HepG2 (cell line): ENCODE results near the gene CALM1. TPM values are rescaled to one million over a fixed set of nuclear protein-coding genes. Genes with fewer than 3 reads are reported as not detected.
A peak's percentile ranks its signal among the peaks of the same experiment; 100 is the strongest.

ENCODE experiments used
- ATAC-seq: fragments of 200-7000 bp; cut with Tn5 transposase; 3 replicates; pipeline ENCODE4 v1.9.1; 2020; ENCODE audit warnings: mild to moderate bottlenecking, moderate library complexity
- BruUV-seq: library from RNA; stranded (reverse); fragments of 400-500 nt; replicated peaks from 2 replicates; lab custom pipeline; 2021; lab: Mats Ljungman, UMichigan
- CTCF ChIA-PET: fragments of 300-600 bp; formaldehyde crosslinking; extraction: SDS; loops from one replicate; lab custom pipeline; 2021; ENCODE audit warnings: low total read pairs, inconsistent platforms, low intra/inter-chr PET ratio; lab: Yijun Ruan, JAX
- POLR2A ChIA-PET: fragments of 350-600 bp; sonication (Branson Sonifier 250); formaldehyde crosslinking; loops from one replicate; lab custom pipeline; 2020; ENCODE audit warnings: antibody characterized with exemption, inconsistent platforms; lab: Yijun Ruan, JAX
- DNase-seq: peaks from one replicate; pipeline ENCODE4 v3.0.0-alpha.2; 2015; ENCODE audit warnings: low spot score
- FAIRE-seq: peaks from 3 replicates; lab custom pipeline; 2011; peaks lifted over from hg19 to GRCh38; lab: Jason Lieb, UNC
- H2AFZ ChIP-seq: one replicate; pipeline ENCODE4 v1.6.1; 2011; ENCODE audit warnings: low read length, inconsistent platforms
- H3K27ac ChIP-seq: fragments of 300-600 bp; 3 replicates; pipeline ENCODE4 v1.8.0; 2011; ENCODE audit warnings: mixed run types, mild to moderate bottlenecking, mixed read lengths, low read length, inconsistent platforms; ENCODE audit not compliant: insufficient read depth; ENCODE audit errors: extremely low read length
- H3K27me3 ChIP-seq, 2 experiments: fragments of 200-600 bp in 1 of 2; 2 replicates in 1 of 2; 3 replicates in 1 of 2; pipeline versions ENCODE4 v1.6.0 to v1.8.0; 2011; ENCODE audit warnings: low read length in 2 of 2, mild to moderate bottlenecking in 2 of 2, moderate library complexity in 2 of 2, inconsistent platforms in 1 of 2; ENCODE audit not compliant: insufficient read depth in 2 of 2, control insufficient read depth in 1 of 2
- H3K36me3 ChIP-seq, 2 experiments: fragments of 200-600 bp in 1 of 2; replicated peaks in 1 of 2; 2 replicates in 1 of 2; 3 replicates in 1 of 2; pipeline versions ENCODE4 v1.5.1 to v1.8.0; 2011; ENCODE audit warnings: low read length in 2 of 2, inconsistent platforms in 1 of 2; ENCODE audit not compliant: insufficient read depth in 2 of 2, control insufficient read depth in 1 of 2
- H3K4me1 ChIP-seq: 2 replicates; pipeline ENCODE4 v1.5.1; 2012; ENCODE audit warnings: low read length, inconsistent platforms; ENCODE audit not compliant: insufficient read depth
- H3K4me2 ChIP-seq: 2 replicates; pipeline ENCODE4 v1.6.0; 2011; ENCODE audit warnings: low read depth, low read length, inconsistent platforms
- H3K4me3 ChIP-seq, 3 experiments: fragments of 200-600 bp in 1 of 3; sonication (generic), shearing (Covaris generic) in 1 of 3; replicated peaks in 1 of 3; 2 replicates each; pipeline ENCODE4 v1.5.1; 2011 to 2016; ENCODE audit warnings: low read length in 3 of 3, inconsistent platforms in 2 of 3, low read depth in 2 of 3, mild to moderate bottlenecking in 2 of 3, control low read depth in 1 of 3, mixed read lengths in 1 of 3; ENCODE audit not compliant: insufficient read depth in 1 of 3
- H3K79me2 ChIP-seq: one replicate; pipeline ENCODE4 v1.6.1; 2011; ENCODE audit warnings: low read length, inconsistent platforms; ENCODE audit not compliant: insufficient read depth
- H3K9ac ChIP-seq: 2 replicates; pipeline ENCODE4 v1.6.0; 2011; ENCODE audit warnings: mild to moderate bottlenecking, low read depth, low read length, inconsistent platforms; ENCODE audit not compliant: insufficient read depth
- H3K9me3 ChIP-seq: 2 replicates; pipeline ENCODE4 v1.5.1; 2012; ENCODE audit warnings: mild to moderate bottlenecking, low read length
- H4K20me1 ChIP-seq: 2 replicates; pipeline ENCODE4 v1.6.0; 2011; ENCODE audit warnings: inconsistent platforms, mild to moderate bottlenecking, low read length, moderate library complexity; ENCODE audit not compliant: insufficient read depth
- ASH2L ChIP-seq: fragments of 300-600, 200-600 bp; sonication (generic); IDR thresholded peaks from 2 replicates; pipeline ENCODE4 v1.7.0; 2017; ENCODE audit warnings: low read depth, mild to moderate bottlenecking, moderate library complexity, mixed read lengths, low read length; ENCODE audit not compliant: insufficient read length
- GMEB2 ChIP-seq: IDR thresholded peaks from 2 replicates; pipeline ENCODE4 v1.6.1; 2016; ENCODE audit warnings: missing biosample characterization, missing genetic modification reagents, low read depth
- HNF4A ChIP-seq: sonication (generic); formaldehyde crosslinking; IDR thresholded peaks from 2 replicates; pipeline ENCODE4 v1.4.0; 2020; ENCODE audit warnings: missing genetic modification reagents
- IRF2 ChIP-seq: IDR thresholded peaks from 2 replicates; pipeline ENCODE4 v1.6.1; 2018; ENCODE audit warnings: missing genetic modification reagents, missing compliant biosample characterization
- PAXIP1 ChIP-seq: sonication (generic); formaldehyde crosslinking; conservative IDR thresholded peaks from 2 replicates; pipeline ENCODE4 v1.4.0; 2020; ENCODE audit warnings: mild to moderate bottlenecking, missing genetic modification reagents, moderate library complexity
- PHF21A ChIP-seq: sonication (generic); formaldehyde crosslinking; IDR thresholded peaks from 2 replicates; pipeline ENCODE4 v1.5.0; 2020; ENCODE audit warnings: mild to moderate bottlenecking, missing genetic modification reagents
- RFX1 ChIP-seq: fragments of 450-650 bp; IDR thresholded peaks from 2 replicates; pipeline ENCODE4 v1.6.1; 2017
- TRIM24 ChIP-seq: sonication (generic); formaldehyde crosslinking; IDR thresholded peaks from 2 replicates; pipeline ENCODE4 v1.8.0; 2022; ENCODE audit warnings: mild to moderate bottlenecking, missing genetic modification reagents
- ZBTB34 ChIP-seq: sonication (generic); formaldehyde crosslinking; IDR thresholded peaks from 2 replicates; pipeline ENCODE4 v1.8.0; 2022; ENCODE audit warnings: mild to moderate bottlenecking, missing genetic modification reagents
- ZNF281 ChIP-seq: sonication (generic); formaldehyde crosslinking; IDR thresholded peaks from 2 replicates; pipeline ENCODE4 v1.4.0; 2020; ENCODE audit warnings: missing genetic modification reagents, borderline replicate concordance
- ZNF362 ChIP-seq: sonication (generic); formaldehyde crosslinking; IDR thresholded peaks from 2 replicates; pipeline ENCODE4 v1.4.0; 2020; ENCODE audit warnings: missing genetic modification reagents, mild to moderate bottlenecking, borderline replicate concordance
- ZNF569 ChIP-seq: sonication (generic); formaldehyde crosslinking; IDR thresholded peaks from 2 replicates; pipeline ENCODE4 v1.5.0; 2020; ENCODE audit warnings: mild to moderate bottlenecking, missing genetic modification reagents, moderate library complexity, borderline replicate concordance
- ZNF891 ChIP-seq: sonication (generic); formaldehyde crosslinking; IDR thresholded peaks from 2 replicates; pipeline ENCODE4 v1.5.0; 2020; ENCODE audit warnings: mild to moderate bottlenecking, missing genetic modification reagents
- WGBS: methylation state at CpG from one replicate; pipeline ENCODE4 v1.1.6; 2017; ENCODE audit warnings: low lambda C conversion rate; 5-methylcytosine and 5-hydroxymethylcytosine counted together
- in situ Hi-C: cut with HindIII; loops from 2 replicates; pipeline ENCODE4 v1.10.0; 2017; ENCODE audit warnings: low pct_unique_long_range_greater_than_20kb; ENCODE audit not compliant: extremely low pct_ligation_motif_present
- intact Hi-C: fragments of 100-400 bp; cut with micrococcal nuclease; formaldehyde crosslinking; loops from one replicate; pipeline ENCODE4 v1.10.0; 2022; ENCODE audit not compliant: unreplicated experiment
- polyA plus RNA-seq, 8 experiments: library from polyadenylated mRNA; depleted of rRNA in 3 of 8; stranded (reverse) in 7 of 8; unstranded in 1 of 8; fragments of >200 nt; fragmentation: Illumina TruSeq in 4 of 8; extraction: Trizol in 4 of 8; gene quantifications; 2 replicates each; pipeline versions ENCODE4 v1.2.1 to v1.2.3, GENCODE V29; 2011 to 2016; ENCODE audit warnings: low read depth in 4 of 8, missing spikeins in 1 of 8, mixed read lengths in 1 of 8; ENCODE audit not compliant: insufficient read depth in 1 of 8
- total RNA-seq, 5 experiments: library from RNA; depleted of rRNA; stranded (reverse); fragments of >200 nt; fragmentation: Illumina TruSeq; extraction: Trizol; gene quantifications; 2 replicates each; pipeline ENCODE4 v1.2.3, GENCODE V29; 2016; ENCODE audit warnings: low read depth in 1 of 5

CALM1 gene
- total and polyA plus RNA-seq, 2 of the 13 experiments (the other 11 are each of a cell fraction or from before 2014, with no cell fraction given) = 110 to 238 TPM

GRCh38 chr14:90381999-90382451 lies 14.8 kb upstream of the CALM1 start:
- Histone ChIP-seq H3K27me3 (no peaks in the 10 kb centered on the region; a peak in 1 of 5 replicates), H3K27ac (peak overlapping the region; percentile 96), H3K9me3 (no peaks in the 10 kb centered on the region), H2AFZ (peak overlapping the region; percentile 71), H3K36me3 (no peaks in the 10 kb centered on the region), H3K4me3 (peak overlapping the region; percentile 53 to 79 (median 71)), H3K79me2 (no peaks in the 10 kb centered on the region), H3K4me2 (peak overlapping the region; percentile 98), H3K4me1 (peaks cover 30% of the 10 kb centered on the region), H3K9ac (peak overlapping the region; percentile 96), H4K20me1 (no peaks in the 10 kb centered on the region)
- ChIA-PET CTCF (no interaction called here), POLR2A (interaction anchor here (0.8 to 8.4 kb wide), 11 partner anchors 9 to 132 kb away, joined by 3 to 105 read pairs (median 3); partner anchors contain the start of gene CALM1)
- peak; percentile 49 for FAIRE-seq
- BruUV-seq = no TSS peak
- peak; percentile 13 for ATAC-seq
- WGBS = 2% methylated on average over 12 of the region's 13 CpGs
- intact Hi-C loops (loop anchor here (2.0 kb wide), 2 partner anchors 13 to 427 kb away; partner anchors contain the start of genes EFCAB11 and TDP1), in situ Hi-C loops (no loop called here)
- DNase-seq = peak; percentile 55
- TF ChIP-seq ZBTB34 (0 out of 2 replicates have a peak, but pooled peaks have one; percentile 33), ZNF281 (CRISPR knock-in tag) (no peak), ZNF891 (no peak), TRIM24 (CRISPR knock-in tag) (no peak), ZNF569 (no peak), RFX1 (peak; percentile 85), PHF21A (CRISPR knock-in tag) (no peak), HNF4A (peak; percentile 40), PAXIP1 (CRISPR knock-in tag) (0 out of 2 replicates have a peak, but pooled peaks have one; percentile 27), GMEB2 (CRISPR knock-in tag) (no peak), ASH2L (no peak), IRF2 (no peak), ZNF362 (CRISPR knock-in tag) (no peak)
